BE2C (cell line): ENCODE results near the gene CXCL12.

Source experiments
- DNase-seq: peaks from one replicate; pipeline ENCODE4 v3.0.0-alpha.2; 2020
- H3K27me3 ChIP-seq: fragments of 250-450 bp; sonication (Bioruptor Pico); 2 replicates; pipeline ENCODE4 v1.5.1; 2020; ENCODE audit warnings: mild to moderate bottlenecking
- H3K36me3 ChIP-seq: fragments of 250-450 bp; sonication (Bioruptor Pico); 2 replicates; pipeline ENCODE4 v1.5.1; 2020; ENCODE audit warnings: mild to moderate bottlenecking
- H3K4me1 ChIP-seq: fragments of 250-450 bp; sonication (Bioruptor Pico); 2 replicates; pipeline ENCODE4 v1.5.1; 2020
- H3K4me3 ChIP-seq: 2 replicates; pipeline ENCODE4 v1.5.1; 2011; ENCODE audit warnings: low read depth, low read length
- H3K9me3 ChIP-seq: fragments of 250-450 bp; sonication (Bioruptor Pico); 2 replicates; pipeline ENCODE4 v1.5.1; 2020
- TF ChIP-seq, protein P1 (sequence below): IDR thresholded peaks from 2 replicates; pipeline ENCODE4 v1.5.1; 2012; ENCODE audit warnings: mild to moderate bottlenecking, low read depth, low read length

Gene CXCL12

DNA sequence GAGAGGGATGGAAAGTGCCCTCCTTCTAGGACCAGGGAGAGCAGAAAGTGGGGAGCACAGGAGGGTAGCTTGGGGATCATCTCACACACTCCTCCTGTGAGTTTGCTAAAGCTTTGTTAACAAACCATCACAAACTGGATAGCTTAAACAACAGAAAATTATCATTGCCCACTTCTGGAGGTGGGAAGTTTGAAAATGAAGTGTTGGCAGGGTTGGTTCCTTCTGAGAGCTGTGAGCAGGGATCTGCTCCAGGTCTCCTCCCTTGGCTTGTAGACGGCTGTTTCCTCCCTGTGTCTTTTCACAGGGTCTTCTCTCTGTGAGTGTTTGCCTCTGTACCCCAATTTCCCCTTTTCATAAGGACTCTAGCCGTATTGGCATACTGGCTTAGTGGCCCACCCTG, 32.0 kb upstream of the CXCL12 start:
- no peaks in the 10 kb centered on the region for H3K27me3 ChIP-seq
- no peaks in the 10 kb centered on the region for H3K4me1 ChIP-seq
- no peak for DNase-seq
- no peaks in the 10 kb centered on the region for H3K9me3 ChIP-seq
- no peaks in the 10 kb centered on the region for H3K36me3 ChIP-seq
- no peak overlapping the region for H3K4me3 ChIP-seq
- TF ChIP-seq, protein P1, sequence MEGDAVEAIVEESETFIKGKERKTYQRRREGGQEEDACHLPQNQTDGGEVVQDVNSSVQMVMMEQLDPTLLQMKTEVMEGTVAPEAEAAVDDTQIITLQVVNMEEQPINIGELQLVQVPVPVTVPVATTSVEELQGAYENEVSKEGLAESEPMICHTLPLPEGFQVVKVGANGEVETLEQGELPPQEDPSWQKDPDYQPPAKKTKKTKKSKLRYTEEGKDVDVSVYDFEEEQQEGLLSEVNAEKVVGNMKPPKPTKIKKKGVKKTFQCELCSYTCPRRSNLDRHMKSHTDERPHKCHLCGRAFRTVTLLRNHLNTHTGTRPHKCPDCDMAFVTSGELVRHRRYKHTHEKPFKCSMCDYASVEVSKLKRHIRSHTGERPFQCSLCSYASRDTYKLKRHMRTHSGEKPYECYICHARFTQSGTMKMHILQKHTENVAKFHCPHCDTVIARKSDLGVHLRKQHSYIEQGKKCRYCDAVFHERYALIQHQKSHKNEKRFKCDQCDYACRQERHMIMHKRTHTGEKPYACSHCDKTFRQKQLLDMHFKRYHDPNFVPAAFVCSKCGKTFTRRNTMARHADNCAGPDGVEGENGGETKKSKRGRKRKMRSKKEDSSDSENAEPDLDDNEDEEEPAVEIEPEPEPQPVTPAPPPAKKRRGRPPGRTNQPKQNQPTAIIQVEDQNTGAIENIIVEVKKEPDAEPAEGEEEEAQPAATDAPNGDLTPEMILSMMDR = no peak

DNA sequence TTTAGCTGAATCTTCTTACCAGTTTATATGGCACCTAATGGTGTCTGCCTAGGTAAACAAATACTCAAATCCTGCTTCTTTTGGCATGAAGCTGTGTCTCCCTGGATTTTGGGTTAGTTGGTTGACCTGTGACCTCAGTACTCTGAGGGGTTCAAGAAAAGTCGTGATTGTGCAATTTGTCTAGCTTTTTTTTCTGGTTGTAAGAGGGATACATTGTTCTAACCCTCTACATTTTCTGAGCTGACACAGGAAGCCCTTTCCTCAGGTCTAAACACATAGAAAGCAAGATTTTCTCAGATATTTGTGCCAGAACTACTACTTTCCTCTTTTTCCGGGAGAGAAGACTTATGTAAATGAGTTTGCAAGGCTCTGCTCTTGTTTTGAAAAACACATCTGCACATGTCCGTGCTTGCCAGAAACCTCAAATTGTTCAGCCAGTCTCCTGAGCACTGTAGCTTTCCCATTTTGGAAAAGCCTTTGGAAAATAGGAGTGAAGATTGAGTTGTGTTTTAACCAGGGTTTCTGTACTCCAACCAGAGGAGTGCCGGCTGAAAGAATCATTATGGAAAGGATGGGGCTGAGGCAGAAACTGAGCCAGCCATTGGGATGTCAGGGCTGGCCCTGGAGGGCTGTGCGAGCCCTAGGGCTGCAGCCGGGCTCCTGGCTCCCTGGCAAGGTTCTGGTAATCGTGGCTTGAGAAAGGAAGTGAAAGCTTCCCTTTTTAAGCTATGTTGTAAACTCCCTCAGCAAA, 31.3 kb upstream of the CXCL12 start:
- Histone ChIP-seq H3K9me3 (no peaks in the 10 kb centered on the region), H3K27me3 (no peaks in the 10 kb centered on the region), H3K4me3 (no peak overlapping the region), H3K36me3 (no peaks in the 10 kb centered on the region), H3K4me1 (no peaks in the 10 kb centered on the region)
- TF ChIP-seq, protein P1 = no peak
- no peak for DNase-seq

DNA sequence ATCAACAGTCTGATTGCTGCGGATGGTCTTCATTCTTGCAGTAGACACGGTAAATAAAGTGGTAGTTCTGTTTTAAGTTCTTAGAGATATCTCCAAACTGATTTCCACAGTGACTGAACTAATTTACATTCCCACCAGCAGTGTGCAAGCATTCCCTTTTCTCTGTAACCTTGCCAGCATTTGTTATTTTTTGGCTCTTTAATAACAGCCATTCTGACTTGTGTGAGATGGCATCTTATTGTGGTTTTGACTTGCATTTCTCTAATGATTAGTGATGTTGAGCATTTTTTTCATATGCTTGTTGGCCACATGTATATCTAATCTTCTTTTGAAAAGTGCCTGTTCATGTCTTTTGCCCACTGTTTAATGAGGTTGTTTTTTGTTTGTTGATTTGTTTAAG, 30.2 kb upstream of the CXCL12 start:
- Histone ChIP-seq H3K36me3 (no peaks in the 10 kb centered on the region), H3K27me3 (no peaks in the 10 kb centered on the region)
- no peak for DNase-seq

DNA sequence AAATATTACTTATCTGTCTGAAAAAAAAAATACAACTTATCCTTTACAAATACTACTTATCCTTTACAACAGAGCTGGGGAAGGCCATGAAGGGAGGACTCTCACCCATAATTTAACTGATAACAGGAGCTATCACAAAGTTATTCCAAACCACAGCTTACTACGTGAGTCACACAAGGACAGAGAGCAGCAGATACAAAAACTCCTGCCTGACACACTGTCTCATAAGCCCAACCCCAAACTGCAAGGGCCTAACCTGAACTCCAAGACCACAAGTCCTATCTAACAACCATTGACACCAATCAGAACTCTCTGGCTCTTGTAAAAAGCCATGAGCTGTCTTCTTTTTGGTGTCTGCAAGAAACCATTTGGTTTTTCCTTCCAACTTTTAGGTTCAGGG, 28.5 kb upstream of the CXCL12 start:
- Histone ChIP-seq H3K36me3 (no peaks in the 10 kb centered on the region), H3K27me3 (no peaks in the 10 kb centered on the region), H3K9me3 (no peaks in the 10 kb centered on the region), H3K4me1 (no peaks in the 10 kb centered on the region), H3K4me3 (no peak overlapping the region)
- TF ChIP-seq, protein P1 = no peak
- no peak for DNase-seq

More for the DNA sequence above, 30.2 kb upstream of the CXCL12 start:
- no peak overlapping the region for H3K4me3 ChIP-seq
- no peaks in the 10 kb centered on the region for H3K9me3 ChIP-seq
- H3K4me1 ChIP-seq = no peaks in the 10 kb centered on the region
- TF ChIP-seq, protein P1 = no peak

DNA sequence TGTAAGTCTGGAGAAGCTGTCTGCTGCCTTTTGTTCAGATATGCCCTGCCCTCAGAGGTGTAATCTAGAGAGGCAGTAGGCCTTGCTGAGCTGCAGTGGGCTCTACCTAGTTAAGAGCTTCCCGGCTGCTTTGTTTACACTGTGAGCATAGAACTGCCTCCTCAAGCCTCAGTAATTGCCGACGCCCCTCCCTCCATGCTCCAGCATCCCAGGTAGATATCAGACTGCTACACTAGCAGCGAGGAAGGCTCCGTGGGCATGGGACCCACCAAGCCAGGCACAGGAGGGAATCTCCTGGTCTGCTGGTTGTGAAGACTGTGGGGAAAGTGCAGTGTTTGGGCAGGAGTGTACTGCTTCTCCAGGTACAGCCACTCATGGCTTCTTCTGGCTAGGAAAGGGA, 26.4 kb upstream of the CXCL12 start:
- no peaks in the 10 kb centered on the region for H3K9me3 ChIP-seq
- TF ChIP-seq, protein P1 = no peak
- H3K36me3 ChIP-seq = no peaks in the 10 kb centered on the region
- DNase-seq = no peak
- H3K4me1 ChIP-seq = no peaks in the 10 kb centered on the region
- H3K4me3 ChIP-seq = no peak overlapping the region
- no peaks in the 10 kb centered on the region for H3K27me3 ChIP-seq

DNA sequence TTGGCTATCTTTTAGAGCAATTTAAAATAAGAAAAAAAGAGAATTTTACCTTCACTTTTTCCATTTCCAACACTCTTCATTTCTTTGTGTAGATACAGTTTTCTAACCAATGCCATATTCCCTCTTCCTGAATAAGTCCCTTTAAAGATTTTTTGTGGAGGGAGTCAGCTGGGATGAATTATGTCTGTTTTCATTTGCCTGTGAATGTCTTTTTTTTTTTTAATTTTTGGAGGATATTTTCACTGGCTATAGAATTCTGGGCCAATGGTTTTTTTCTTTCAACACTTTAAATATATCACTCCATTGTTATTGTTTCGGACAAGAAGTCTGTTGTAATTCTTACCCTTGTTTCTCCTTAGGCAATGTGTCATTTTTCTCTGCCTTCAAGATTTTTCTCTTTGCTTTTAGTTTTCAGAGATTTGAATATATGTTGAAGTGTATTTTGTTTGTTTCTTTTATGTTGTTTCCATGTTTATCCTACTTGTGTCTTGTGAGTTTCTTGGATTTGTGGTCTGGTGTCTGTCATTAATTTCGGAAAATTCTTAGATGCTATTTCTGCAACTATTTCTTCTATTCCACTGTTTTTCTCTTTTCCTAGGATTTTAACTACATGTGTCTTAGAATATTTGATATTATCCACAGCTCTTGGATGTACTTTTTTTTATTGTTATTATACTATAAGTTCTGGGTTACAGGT, 20.0 kb upstream of the CXCL12 start:
- no peaks in the 10 kb centered on the region for H3K36me3 ChIP-seq
- DNase-seq = no peak
- H3K4me1 ChIP-seq = no peaks in the 10 kb centered on the region
- no peaks in the 10 kb centered on the region; the same call in 1 of the 2 replicates for H3K27me3 ChIP-seq
- H3K4me3 ChIP-seq = no peak overlapping the region
- no peaks in the 10 kb centered on the region for H3K9me3 ChIP-seq
- TF ChIP-seq, protein P1 = no peak
